SIG-M5 treated with dmso at 0.1 percent for 504 hours (cell line): ENCODE data around the gene STK39.
"Not testable (repeated sequence)": the region's sequence is repeated elsewhere in the genome, so short reads cannot be mapped to it uniquely, and the experiment has no call there.

ENCODE experiments used
- DNase-seq: peaks from one replicate; lab custom pipeline; 2025; ENCODE audit not compliant: unreplicated experiment; lab: John Stamatoyannopoulos, UW

STK39 gene

GRCh38 chr2:168140892-168141291 lies 106.5 kb downstream of the STK39 start:
- DNase-seq = no peak

GRCh38 chr2:168139852-168140251 lies 107.5 kb downstream of the STK39 start:
- DNase-seq = no peak

- DNase-seq = no peak
Measured at GRCh38 chr2:168138901-168139300, 108.5 kb downstream of the STK39 start.

GRCh38 chr2:168138374-168138773 lies 109.0 kb downstream of the STK39 start:
- DNase-seq = no peak

- DNase-seq = no peak
Measured at GRCh38 chr2:168137510-168138180, 109.8 kb downstream of the STK39 start.

GRCh38 chr2:168136392-168136977 lies 110.9 kb downstream of the STK39 start:
- DNase-seq = peak; percentile 74

- DNase-seq = no peak
Measured at GRCh38 chr2:168135630-168136029, 111.8 kb downstream of the STK39 start.

GRCh38 chr2:168135121-168135520 lies 112.3 kb downstream of the STK39 start:
- DNase-seq = no peak

GRCh38 chr2:168134485-168134884 lies 112.9 kb downstream of the STK39 start:
- no peak for DNase-seq

- DNase-seq = no peak
Measured at GRCh38 chr2:168132389-168132788, 115.0 kb downstream of the STK39 start.

- DNase-seq = peak; percentile 13
Measured at GRCh38 chr2:168130346-168130745, 117.0 kb downstream of the STK39 start.

GRCh38 chr2:168127371-168127770 lies 120.0 kb downstream of the STK39 start:
- no peak for DNase-seq

GRCh38 chr2:168122210-168122609 lies 125.2 kb downstream of the STK39 start:
- not testable (repeated sequence) for DNase-seq

- DNase-seq = no peak
Measured at GRCh38 chr2:168120730-168121129, 126.7 kb downstream of the STK39 start.

GRCh38 chr2:168120310-168120709 lies 127.1 kb downstream of the STK39 start:
- DNase-seq = no peak

- DNase-seq = peak; percentile 58
Measured at GRCh38 chr2:168119515-168120141, 127.8 kb downstream of the STK39 start.

GRCh38 chr2:168118733-168119514 lies 128.5 kb downstream of the STK39 start:
- DNase-seq = peak; percentile 74

- DNase-seq = no peak
Measured at GRCh38 chr2:168116448-168116847, 130.9 kb downstream of the STK39 start.

GRCh38 chr2:168114619-168115018 lies 132.8 kb downstream of the STK39 start:
- DNase-seq = no peak

- DNase-seq = no peak
Measured at GRCh38 chr2:168114040-168114439, 133.4 kb downstream of the STK39 start.

GRCh38 chr2:168107322-168107721 lies 140.1 kb downstream of the STK39 start:
- DNase-seq = no peak
